Upper lobe of left lung (tissue), 6 donors: ENCODE data around the gene MSS51. TPM values are rescaled to one million over a fixed set of nuclear protein-coding genes. Genes with fewer than 3 reads are reported as not detected.

Experiments
- ATAC-seq, 2 donors: fragments of 200-7000 bp; cut with Tn5 transposase; one replicate each; pipeline ENCODE4 v1.9.1; 2022; ENCODE audit warnings: mild to moderate bottlenecking in 2 of 2, moderate library complexity in 2 of 2; ENCODE audit not compliant: low FRiP score in 2 of 2
- DNase-seq, 2 donors: peaks; one replicate each; pipeline ENCODE4 v3.0.0-alpha.2; 2019 to 2020
- H3K27ac ChIP-seq, 4 donors: fragments of 200-600 bp; sonication (generic); one replicate each; pipeline ENCODE4 v1.5.1; 2016 to 2019
- H3K27me3 ChIP-seq, 4 donors: fragments of 200-600 bp; sonication (generic); one replicate each; pipeline ENCODE4 v1.5.1; 2017 to 2019
- H3K36me3 ChIP-seq, 4 donors: fragments of 200-600 bp; sonication (generic); one replicate each; pipeline ENCODE4 v1.5.1; 2016 to 2019
- H3K4me1 ChIP-seq, 4 donors: fragments of 200-600 bp; sonication (generic); one replicate each; pipeline ENCODE4 v1.5.1; 2018 to 2019
- H3K4me3 ChIP-seq, 4 donors: fragments of 200-600 bp; sonication (generic); one replicate each; pipeline ENCODE4 v1.5.1; 2017 to 2019; ENCODE audit warnings: mild to moderate bottlenecking in 2 of 4, moderate library complexity in 1 of 4
- H3K9me3 ChIP-seq, 4 donors: fragments of 200-600 bp; sonication (generic); one replicate each; pipeline ENCODE4 v1.5.1; 2018 to 2019
- EP300 ChIP-seq, 4 donors: sonication (generic); formaldehyde crosslinking; IDR thresholded peaks; one replicate each; pipeline ENCODE4 v1.5.1; 2017; ENCODE audit warnings: antibody characterized with exemption in 4 of 4, control low read depth in 2 of 4
- POLR2A ChIP-seq, 4 donors: fragments of 450-650 bp; IDR thresholded peaks; one replicate each; pipeline ENCODE4 v1.5.1; 2016 to 2017; ENCODE audit warnings: antibody characterized with exemption in 4 of 4, mild to moderate bottlenecking in 2 of 4
- POLR2AphosphoS5 ChIP-seq, 2 donors: sonication (generic); formaldehyde crosslinking; IDR thresholded peaks; one replicate each; pipeline ENCODE4 v1.5.1; 2017; ENCODE audit warnings: antibody characterized with exemption in 2 of 2
- whole genome bisulfite sequencing, 2 donors: methylation state at CpG; one replicate each; pipeline ENCODE4 v1.1.5; 2017 to 2018; 5-methylcytosine and 5-hydroxymethylcytosine counted together
- total RNA-seq, 6 donors: library from RNA; depleted of rRNA in 4 of 6; stranded (reverse); fragments of >200 nt in 4 of 6; gene quantifications; one replicate each; pipeline versions ENCODE4 v1.1.0 to v1.2.1, GENCODE V29; 2016 to 2021
- TF ChIP-seq, protein P1 (sequence below), 6 experiments: fragments of 450-650 bp in 4 of 6; fragments of 200-600 bp in 2 of 6; sonication (generic) in 2 of 6; IDR thresholded peaks; one replicate each; pipeline ENCODE4 v1.5.1; 2016 to 2019; ENCODE audit warnings: antibody characterized with exemption in 6 of 6
- donor health status: DM: no; HTN: no; CAD: no; lungs with moderate emphysema.
- donor health status: DM: no; HTN: yes; CAD: no; lungs with severe emphysema.

Gene MSS51
- total RNA-seq, result 1 to 10 TPM; 1.7 to 8.4 (median 3.3) TPM

DNA sequence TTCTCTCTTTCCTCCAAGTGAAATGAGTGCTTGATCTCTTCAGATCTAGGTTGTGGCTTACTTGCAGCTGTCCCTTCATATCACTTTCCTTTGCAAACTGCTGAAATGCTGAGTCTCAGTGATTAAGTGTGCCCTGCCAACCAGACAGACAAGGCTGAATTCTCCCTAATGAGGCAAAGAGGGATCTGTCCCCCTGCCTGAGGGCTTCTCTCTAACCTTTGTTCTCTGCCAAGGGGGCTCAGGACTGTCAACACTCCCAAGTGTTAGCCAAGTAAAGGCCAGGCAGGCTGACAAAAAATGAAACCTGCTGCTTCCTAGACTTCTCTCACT lies at the start of gene MSS51:
Gene MSS51 (minus strand): TSS at position 24 of the 330 bp plus-strand sequence. CDS start 5,277 bp downstream, outside the sequence.
- no peak for TF ChIP-seq EP300 (IDR thresholded peaks at IDR 0.05)
- TF ChIP-seq, protein P1, sequence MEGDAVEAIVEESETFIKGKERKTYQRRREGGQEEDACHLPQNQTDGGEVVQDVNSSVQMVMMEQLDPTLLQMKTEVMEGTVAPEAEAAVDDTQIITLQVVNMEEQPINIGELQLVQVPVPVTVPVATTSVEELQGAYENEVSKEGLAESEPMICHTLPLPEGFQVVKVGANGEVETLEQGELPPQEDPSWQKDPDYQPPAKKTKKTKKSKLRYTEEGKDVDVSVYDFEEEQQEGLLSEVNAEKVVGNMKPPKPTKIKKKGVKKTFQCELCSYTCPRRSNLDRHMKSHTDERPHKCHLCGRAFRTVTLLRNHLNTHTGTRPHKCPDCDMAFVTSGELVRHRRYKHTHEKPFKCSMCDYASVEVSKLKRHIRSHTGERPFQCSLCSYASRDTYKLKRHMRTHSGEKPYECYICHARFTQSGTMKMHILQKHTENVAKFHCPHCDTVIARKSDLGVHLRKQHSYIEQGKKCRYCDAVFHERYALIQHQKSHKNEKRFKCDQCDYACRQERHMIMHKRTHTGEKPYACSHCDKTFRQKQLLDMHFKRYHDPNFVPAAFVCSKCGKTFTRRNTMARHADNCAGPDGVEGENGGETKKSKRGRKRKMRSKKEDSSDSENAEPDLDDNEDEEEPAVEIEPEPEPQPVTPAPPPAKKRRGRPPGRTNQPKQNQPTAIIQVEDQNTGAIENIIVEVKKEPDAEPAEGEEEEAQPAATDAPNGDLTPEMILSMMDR (IDR thresholded peaks at IDR 0.05), result no peak
- no peak for TF ChIP-seq POLR2A (IDR thresholded peaks at IDR 0.05)
- no peak for TF ChIP-seq POLR2AphosphoS5 (IDR thresholded peaks at IDR 0.05)
- H3K36me3 ChIP-seq, result peaks cover 3 to 26% (median 11%) of the 10 kb centered on the region in 4 donors
- no peaks in the 10 kb centered on the region for H3K4me1 ChIP-seq
- no peak within 1 kb of the TSS for H3K4me3 ChIP-seq
- DNase-seq (no peak), ATAC-seq (no peak)
- H3K27ac ChIP-seq, result no peak within 1 kb of the TSS
- no peaks in the 10 kb centered on the region for H3K27me3 ChIP-seq
- H3K9me3 ChIP-seq, result no peaks in the 10 kb centered on the region

DNA sequence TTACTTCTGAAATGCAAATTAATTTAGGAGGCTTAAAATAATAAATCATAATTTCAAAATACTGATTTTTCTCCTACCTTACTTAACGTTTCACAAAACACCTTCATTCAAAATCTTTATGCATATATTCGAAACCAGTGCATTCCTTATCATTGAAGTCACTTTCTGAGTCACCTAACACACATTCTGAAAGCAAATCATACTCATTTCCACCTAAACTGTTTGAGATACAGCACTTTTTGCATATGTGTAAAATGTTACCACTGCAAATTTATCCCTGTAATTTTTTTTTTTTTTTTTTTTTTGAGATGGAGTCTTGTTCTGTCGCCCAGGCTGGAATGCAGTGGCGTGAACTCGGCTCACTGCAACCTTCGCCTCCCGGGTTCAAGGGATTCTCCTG lies 46.8 kb upstream of the MSS51 start:
- H3K9me3 ChIP-seq, result no peaks in the 10 kb centered on the region
- H3K27me3 ChIP-seq, result no peaks in the 10 kb centered on the region
- peaks cover 14 to 53% (median 25%) of the 10 kb centered on the region in 4 donors for H3K36me3 ChIP-seq
- 78 to 79% methylated on average over 7 of the region's 7 CpGs for WGBS, 2 donors
- no peak overlapping the region for H3K4me3 ChIP-seq
- no peak overlapping the region for H3K27ac ChIP-seq
- ATAC-seq, result no peak
- no peak for DNase-seq
- H3K4me1 ChIP-seq, result no peaks in the 10 kb centered on the region
- TF ChIP-seq POLR2AphosphoS5 (IDR thresholded peaks at IDR 0.05) (no peak), EP300 (IDR thresholded peaks at IDR 0.05) (no peak), POLR2A (IDR thresholded peaks at IDR 0.05) (no peak)
- TF ChIP-seq, protein P1 (IDR thresholded peaks at IDR 0.05), result no peak

- no peak overlapping the region for H3K4me3 ChIP-seq
- H3K9me3 ChIP-seq, result no peaks in the 10 kb centered on the region
- H3K27me3 ChIP-seq, result no peaks in the 10 kb centered on the region
- peaks cover 14 to 68% (median 30%) of the 10 kb centered on the region in 4 donors for H3K36me3 ChIP-seq
- no peak overlapping the region for H3K27ac ChIP-seq
- no peaks in the 10 kb centered on the region for H3K4me1 ChIP-seq
- TF ChIP-seq EP300 (IDR thresholded peaks at IDR 0.05), result no peak
- TF ChIP-seq, protein P1 (IDR thresholded peaks at IDR 0.05), result no peak
- no peak for TF ChIP-seq POLR2AphosphoS5 (IDR thresholded peaks at IDR 0.05)
- TF ChIP-seq POLR2A (IDR thresholded peaks at IDR 0.05), result no peak
- 65 to 78% methylated on average over 3 of the region's 3 CpGs for WGBS, 2 donors
- ATAC-seq, result no peak
- no peak for DNase-seq
These were observed 45.3 kb upstream of the MSS51 start for GRCh38 chr10:73478636-73479035.

- 60 to 61% methylated on average over 3 of the region's 3 CpGs for WGBS, 2 donors
- no peaks in the 10 kb centered on the region for H3K9me3 ChIP-seq
- DNase-seq (no peak), ATAC-seq (no peak)
- no peak overlapping the region for H3K27ac ChIP-seq
- H3K27me3 ChIP-seq, result no peaks in the 10 kb centered on the region
- H3K4me3 ChIP-seq, result no peak overlapping the region
- peaks cover 0 to 9% (median 0%) of the 10 kb centered on the region in 4 donors for H3K4me1 ChIP-seq
- H3K36me3 ChIP-seq, result peaks cover 0 to 98% (median 42%) of the 10 kb centered on the region in 4 donors
- TF ChIP-seq, protein P1 (IDR thresholded peaks at IDR 0.05), result no peak
These were observed 37.9 kb upstream of the MSS51 start for GRCh38 chr10:73471226-73471625.

GRCh38 chr10:73469579-73469978 lies 36.2 kb upstream of the MSS51 start:
- H3K9me3 ChIP-seq, result no peaks in the 10 kb centered on the region
- peaks cover 0 to 9% (median 0%) of the 10 kb centered on the region in 4 donors for H3K4me1 ChIP-seq
- no peaks in the 10 kb centered on the region for H3K27me3 ChIP-seq
- no peak for ATAC-seq
- no peak for TF ChIP-seq POLR2AphosphoS5 (IDR thresholded peaks at IDR 0.05)
- TF ChIP-seq POLR2A (IDR thresholded peaks at IDR 0.05), result no peak
- TF ChIP-seq, protein P1 (IDR thresholded peaks at IDR 0.05), result no peak
- TF ChIP-seq EP300 (IDR thresholded peaks at IDR 0.05), result no peak
- H3K4me3 ChIP-seq, result no peak overlapping the region
- DNase-seq, result no peak
- H3K27ac ChIP-seq, result no peak overlapping the region
- peaks cover 0 to 98% (median 38%) of the 10 kb centered on the region in 4 donors for H3K36me3 ChIP-seq
